HEK293T (cell line): ENCODE results near the gene GRIN3B.

Source experiments
- ARNT ChIP-seq: fragments of 450-650 bp; IDR thresholded peaks from 2 replicates; pipeline ENCODE4 v1.6.1; 2017; ENCODE audit warnings: mild to moderate bottlenecking
- BHLHE40 ChIP-seq: fragments of 450-650 bp; IDR thresholded peaks from 2 replicates; pipeline ENCODE4 v1.6.1; 2016; ENCODE audit warnings: mild to moderate bottlenecking, moderate library complexity, borderline replicate concordance
- ZNF384 ChIP-seq: fragments of 450-650 bp; IDR thresholded peaks from 2 replicates; pipeline ENCODE4 v1.6.1; 2016

DNA sequence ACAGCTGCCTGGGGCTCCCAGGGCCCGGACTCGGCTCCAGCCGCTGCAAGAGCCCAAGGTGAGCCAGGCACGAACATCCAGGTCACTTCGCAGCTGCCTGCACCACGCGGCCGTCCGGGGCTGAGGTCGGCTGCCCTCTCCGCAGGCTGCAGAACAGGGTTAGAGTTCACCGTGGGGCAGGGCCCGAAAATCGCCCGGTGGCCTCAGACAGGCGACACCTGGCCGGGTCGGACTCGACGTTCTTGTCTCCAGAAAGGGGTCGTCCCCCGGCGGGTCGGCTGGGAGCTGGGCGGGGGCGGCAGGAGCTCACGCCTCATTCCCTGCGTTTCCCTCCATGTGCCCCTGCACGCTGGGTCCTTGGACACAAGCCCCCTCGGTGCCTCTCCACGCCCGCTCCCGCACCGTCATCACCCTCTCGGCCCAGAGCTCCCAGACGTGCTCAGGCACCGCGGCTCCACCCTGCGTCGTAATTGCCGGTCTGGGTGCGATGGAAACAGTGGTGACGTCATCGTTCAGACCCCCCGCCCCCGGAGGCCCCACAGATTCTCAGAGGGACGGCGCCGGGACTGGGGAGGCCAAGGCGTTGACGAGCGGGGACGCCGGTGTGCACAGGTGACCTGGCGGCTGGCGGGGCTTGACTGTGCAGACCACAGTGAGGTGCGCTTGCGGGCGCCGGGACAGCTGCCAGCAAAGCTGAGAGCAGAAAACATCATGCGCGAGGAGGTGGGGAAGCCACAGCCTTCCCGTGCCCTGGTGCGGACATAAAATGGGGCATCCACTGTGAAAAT, 4.0 kb upstream of the GRIN3B start:
- no peak for TF ChIP-seq ARNT
- TF ChIP-seq BHLHE40 = no peak
- no peak for TF ChIP-seq ZNF384
